Parathyroid adenoma (tissue), 2 donors: ENCODE data around the gene GJA3.

Source experiments
- H2AFZ ChIP-seq: fragments of 300-600 bp; sonication (generic); one replicate; pipeline ENCODE4 v1.7.0; 2017; ENCODE audit warnings: antibody characterized with exemption, mild to moderate bottlenecking
- H3K27ac ChIP-seq: fragments of 300-600 bp; sonication (generic); one replicate; pipeline ENCODE4 v1.7.0; 2017
- H3K27me3 ChIP-seq: fragments of 300-600 bp; sonication (generic); one replicate; pipeline ENCODE4 v1.7.0; 2017; ENCODE audit warnings: low read length; ENCODE audit not compliant: control insufficient read depth, insufficient read depth
- H3K36me3 ChIP-seq: fragments of 300-600 bp; sonication (generic); one replicate; pipeline ENCODE4 v1.7.0; 2017; ENCODE audit warnings: low read length; ENCODE audit not compliant: control insufficient read depth, insufficient read depth
- H3K4me1 ChIP-seq: fragments of 300-600 bp; sonication (generic); one replicate; pipeline ENCODE4 v1.7.0; 2017; ENCODE audit warnings: control low read depth
- H3K4me2 ChIP-seq: fragments of 300-600 bp; sonication (generic); one replicate; pipeline ENCODE4 v1.7.0; 2017; ENCODE audit warnings: low read length
- H3K4me3 ChIP-seq: fragments of 300-600 bp; sonication (generic); one replicate; pipeline ENCODE4 v1.7.0; 2017; ENCODE audit warnings: low read depth, low read length
- H3K79me2 ChIP-seq: fragments of 300-600 bp; sonication (generic); one replicate; pipeline ENCODE4 v1.7.0; 2017; ENCODE audit warnings: control low read depth
- H3K9ac ChIP-seq: fragments of 300-600 bp; sonication (generic); one replicate; pipeline ENCODE4 v1.7.0; 2017; ENCODE audit warnings: mild to moderate bottlenecking
- H3K9me3 ChIP-seq: fragments of 300-600 bp; sonication (generic); one replicate; pipeline ENCODE4 v1.7.0; 2017; ENCODE audit warnings: low read length; ENCODE audit not compliant: control insufficient read depth
- CTCF ChIP-seq: fragments of 300-600 bp; sonication (generic); IDR thresholded peaks from one replicate; pipeline ENCODE4 v1.7.0; 2017; ENCODE audit warnings: antibody characterized with exemption, mild to moderate bottlenecking
- donor health status: primary hyperparathyroidism.

GJA3 gene

GRCh38 chr13:20177049-20177831 lies 16.4 kb upstream of the GJA3 start:
- Histone ChIP-seq H3K4me2 (no peak overlapping the region), H3K79me2 (no peaks in the 10 kb centered on the region), H3K27me3 (no peaks in the 10 kb centered on the region), H3K4me3 (no peak overlapping the region), H3K4me1 (no peaks in the 10 kb centered on the region), H3K9me3 (no peaks in the 10 kb centered on the region), H3K36me3 (no peaks in the 10 kb centered on the region), H2AFZ (no peak overlapping the region), H3K27ac (no peak overlapping the region), H3K9ac (no peak overlapping the region)
- TF ChIP-seq CTCF = no peak

GRCh38 chr13:20175907-20176652 lies 15.2 kb upstream of the GJA3 start:
- no peaks in the 10 kb centered on the region for H3K36me3 ChIP-seq
- no peaks in the 10 kb centered on the region for H3K4me1 ChIP-seq
- no peaks in the 10 kb centered on the region for H3K27me3 ChIP-seq
- H3K9ac ChIP-seq = no peak overlapping the region
- no peaks in the 10 kb centered on the region for H3K79me2 ChIP-seq
- H2AFZ ChIP-seq = no peak overlapping the region
- no peaks in the 10 kb centered on the region for H3K9me3 ChIP-seq
- no peak for TF ChIP-seq CTCF
- H3K4me3 ChIP-seq = no peak overlapping the region
- H3K4me2 ChIP-seq = no peak overlapping the region
- no peak overlapping the region for H3K27ac ChIP-seq

- no peak overlapping the region for H3K4me3 ChIP-seq
- H3K27me3 ChIP-seq = no peaks in the 10 kb centered on the region
- no peak overlapping the region for H3K27ac ChIP-seq
Observed at GRCh38 chr13:20175406-20175794, 14.5 kb upstream of the GJA3 start.

GRCh38 chr13:20174656-20175405 lies 14.0 kb upstream of the GJA3 start:
- no peak for TF ChIP-seq CTCF
- H3K4me2 ChIP-seq = no peak overlapping the region
- no peaks in the 10 kb centered on the region for H3K36me3 ChIP-seq
- H3K9me3 ChIP-seq = no peaks in the 10 kb centered on the region
- no peaks in the 10 kb centered on the region for H3K27me3 ChIP-seq
- H3K4me1 ChIP-seq = no peaks in the 10 kb centered on the region
- H3K27ac ChIP-seq = no peak overlapping the region
- no peak overlapping the region for H3K9ac ChIP-seq
- no peak overlapping the region for H2AFZ ChIP-seq
- H3K4me3 ChIP-seq = no peak overlapping the region
- no peaks in the 10 kb centered on the region for H3K79me2 ChIP-seq

More at GRCh38 chr13:20175406-20175794, 14.5 kb upstream of the GJA3 start:
- no peak for TF ChIP-seq CTCF
- Histone ChIP-seq H3K4me1 (no peaks in the 10 kb centered on the region), H3K4me2 (no peak overlapping the region), H2AFZ (no peak overlapping the region), H3K9ac (no peak overlapping the region), H3K9me3 (no peaks in the 10 kb centered on the region), H3K79me2 (no peaks in the 10 kb centered on the region), H3K36me3 (no peaks in the 10 kb centered on the region)
